Neural cell (in vitro differentiated cells): Measurements from ENCODE around the gene SLC9A6. TPM values are rescaled to one million over a fixed set of nuclear protein-coding genes. Genes with fewer than 3 reads are reported as not detected.

Experiments
- H2AFZ ChIP-seq: fragments of 200-600, 300-800 bp; sonication (generic), shearing (Covaris generic); 2 replicates; pipeline ENCODE4 v1.6.0; 2014; ENCODE audit warnings: low read depth, mild to moderate bottlenecking, antibody characterized with exemption, low read length, moderate library complexity
- H3F3A ChIP-seq: fragments of 200-600 bp; shearing (Covaris generic); 2 replicates; pipeline ENCODE4 v1.6.1; 2016; ENCODE audit warnings: mild to moderate bottlenecking, moderate library complexity, mixed read lengths, antibody characterized with exemption, low read length; ENCODE audit not compliant: insufficient read depth, poor library complexity, severe bottlenecking
- H3K27ac ChIP-seq: fragments of 200-600, 300-800 bp; sonication (generic), shearing (Covaris generic); 2 replicates; pipeline ENCODE4 v1.5.1; 2014; ENCODE audit warnings: mild to moderate bottlenecking, low read length, moderate library complexity
- H3K27me3 ChIP-seq: fragments of 300-800, 200-600 bp; sonication (generic), shearing (Covaris generic); 2 replicates; pipeline ENCODE4 v1.6.0; 2014; ENCODE audit warnings: mild to moderate bottlenecking, low read depth, low read length, moderate library complexity; ENCODE audit not compliant: insufficient read depth
- H3K36me3 ChIP-seq: fragments of 300-800, 200-600 bp; sonication (generic), shearing (Covaris generic); 2 replicates; pipeline ENCODE4 v1.5.1; 2014; ENCODE audit warnings: mild to moderate bottlenecking, antibody characterized with exemption, low read length, moderate library complexity; ENCODE audit not compliant: insufficient read depth
- H3K4me2 ChIP-seq: fragments of 300-800, 200-600 bp; sonication (generic), shearing (Covaris generic); 2 replicates; pipeline ENCODE4 v1.6.0; 2014; ENCODE audit warnings: mild to moderate bottlenecking, low read length
- H3K4me3 ChIP-seq: fragments of 300-800, 200-600 bp; sonication (generic), shearing (Covaris generic); 2 replicates; pipeline ENCODE4 v1.5.1; 2014; ENCODE audit warnings: mild to moderate bottlenecking, low read length, moderate library complexity
- H3K79me2 ChIP-seq: fragments of 200-600 bp; shearing (Covaris generic); replicated peaks from 2 replicates; pipeline ENCODE4 v1.6.0; 2014; ENCODE audit warnings: mild to moderate bottlenecking, low read length, moderate library complexity; ENCODE audit not compliant: insufficient read depth
- H3K9ac ChIP-seq: fragments of 300-800, 200-600 bp; sonication (generic), shearing (Covaris generic); 2 replicates; pipeline ENCODE4 v1.6.1; 2016; ENCODE audit warnings: mild to moderate bottlenecking, low read length, mixed read lengths
- H3K9me2 ChIP-seq: fragments of 200-600 bp; shearing (Covaris generic); 2 replicates; pipeline ENCODE4 v1.6.1; 2016; ENCODE audit warnings: mild to moderate bottlenecking, low read length, mixed read lengths; ENCODE audit not compliant: insufficient read depth
- H3K9me3 ChIP-seq: fragments of 200-600, 300-800 bp; sonication (generic), shearing (Covaris generic); 2 replicates; pipeline ENCODE4 v1.6.1; 2016; ENCODE audit warnings: mild to moderate bottlenecking, mixed run types, low read length, moderate library complexity, mixed read lengths
- H4K20me1 ChIP-seq: fragments of 200-600 bp; shearing (Covaris generic); 2 replicates; pipeline ENCODE4 v1.6.1; 2016; ENCODE audit warnings: mild to moderate bottlenecking, mixed run types; ENCODE audit not compliant: insufficient read depth
- EP300 ChIP-seq: fragments of 450-650 bp; conservative IDR thresholded peaks from 2 replicates; pipeline ENCODE4 v1.6.1; 2014; ENCODE audit warnings: antibody characterized with exemption, mild to moderate bottlenecking, moderate library complexity; ENCODE audit not compliant: poor library complexity, severe bottlenecking
- EZH2 ChIP-seq: fragments of 200-600, 300-800 bp; shearing (Covaris generic), sonication (generic); IDR thresholded peaks from 2 replicates; pipeline ENCODE4 v1.6.1; 2014; ENCODE audit warnings: antibody characterized with exemption, low read length, borderline replicate concordance, mild to moderate bottlenecking; ENCODE audit not compliant: insufficient read depth, poor library complexity, severe bottlenecking
- MXI1 ChIP-seq: fragments of 450-650 bp; conservative IDR thresholded peaks from 2 replicates; pipeline ENCODE4 v1.6.1; 2014; ENCODE audit warnings: antibody characterized with exemption, mild to moderate bottlenecking; ENCODE audit not compliant: poor library complexity, severe bottlenecking
- POLR2AphosphoS5 ChIP-seq: IDR thresholded peaks from 2 replicates; pipeline ENCODE4 v1.6.1; 2012
- RAD21 ChIP-seq: fragments of 450-650 bp; conservative IDR thresholded peaks from 2 replicates; pipeline ENCODE4 v1.6.1; 2014; ENCODE audit warnings: antibody characterized with exemption, mild to moderate bottlenecking, moderate library complexity
- SMC3 ChIP-seq: fragments of 450-650 bp; conservative IDR thresholded peaks from 2 replicates; pipeline ENCODE4 v1.6.1; 2014; ENCODE audit warnings: antibody characterized with exemption, mild to moderate bottlenecking, moderate library complexity; ENCODE audit not compliant: poor library complexity
- TAF1 ChIP-seq: IDR thresholded peaks from 2 replicates; pipeline ENCODE4 v1.6.1; 2012; ENCODE audit warnings: low read depth
- polyA plus RNA-seq: library from polyadenylated mRNA; depleted of rRNA; stranded (reverse); fragments of >200 nt; gene quantifications from 2 replicates; pipeline ENCODE4 v1.2.3, GENCODE V29; 2014
- TF ChIP-seq, protein P1 (sequence below): fragments of 450-650 bp; IDR thresholded peaks from 2 replicates; pipeline ENCODE4 v1.5.1; 2014; ENCODE audit warnings: antibody characterized with exemption, mild to moderate bottlenecking, moderate library complexity; ENCODE audit not compliant: poor library complexity, severe bottlenecking
- TF ChIP-seq, protein P2 (sequence below): IDR thresholded peaks from 2 replicates; pipeline ENCODE4 v1.6.1; 2012; ENCODE audit warnings: borderline replicate concordance

The SLC9A6 gene
- polyA plus RNA-seq, 1 donor from 2014 or later = 103 TPM

DNA sequence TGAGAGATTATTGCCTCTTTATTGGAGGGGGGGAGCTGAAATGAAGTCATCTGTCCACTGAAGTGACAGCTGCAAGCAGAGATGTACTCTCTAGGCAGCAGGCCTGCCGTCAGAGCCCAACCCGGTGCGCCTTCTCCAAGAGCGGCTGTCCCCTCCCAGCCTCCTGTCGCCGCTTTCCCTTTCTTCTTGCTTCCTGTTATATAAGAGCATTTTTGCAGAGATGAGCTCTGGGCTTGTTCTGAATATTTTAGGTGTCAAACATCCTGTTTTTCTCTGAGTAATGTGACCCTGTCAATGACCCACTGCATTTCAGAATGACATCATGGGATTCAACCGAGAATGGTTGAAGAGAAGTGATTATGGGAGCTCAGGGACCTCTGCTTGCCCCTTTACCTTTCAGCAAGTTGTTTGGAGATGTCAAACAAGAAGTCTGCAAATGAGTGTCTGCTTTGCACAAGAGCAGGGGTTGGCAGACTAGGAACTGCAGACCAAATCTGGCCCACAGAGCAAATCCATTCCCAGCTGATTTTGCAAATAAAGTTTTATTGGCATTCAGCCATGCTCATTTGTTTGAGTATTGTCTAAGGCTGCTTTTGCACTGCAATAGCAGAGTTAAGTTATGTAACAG lies 79.9 kb downstream of the SLC9A6 start:
- H3K79me2 ChIP-seq = no peaks in the 10 kb centered on the region
- H2AFZ ChIP-seq = no peak overlapping the region
- H3K27ac ChIP-seq = no peak overlapping the region
- H3K9ac ChIP-seq = no peak overlapping the region
- no peaks in the 10 kb centered on the region for H3K9me3 ChIP-seq
- TF ChIP-seq, protein P1, sequence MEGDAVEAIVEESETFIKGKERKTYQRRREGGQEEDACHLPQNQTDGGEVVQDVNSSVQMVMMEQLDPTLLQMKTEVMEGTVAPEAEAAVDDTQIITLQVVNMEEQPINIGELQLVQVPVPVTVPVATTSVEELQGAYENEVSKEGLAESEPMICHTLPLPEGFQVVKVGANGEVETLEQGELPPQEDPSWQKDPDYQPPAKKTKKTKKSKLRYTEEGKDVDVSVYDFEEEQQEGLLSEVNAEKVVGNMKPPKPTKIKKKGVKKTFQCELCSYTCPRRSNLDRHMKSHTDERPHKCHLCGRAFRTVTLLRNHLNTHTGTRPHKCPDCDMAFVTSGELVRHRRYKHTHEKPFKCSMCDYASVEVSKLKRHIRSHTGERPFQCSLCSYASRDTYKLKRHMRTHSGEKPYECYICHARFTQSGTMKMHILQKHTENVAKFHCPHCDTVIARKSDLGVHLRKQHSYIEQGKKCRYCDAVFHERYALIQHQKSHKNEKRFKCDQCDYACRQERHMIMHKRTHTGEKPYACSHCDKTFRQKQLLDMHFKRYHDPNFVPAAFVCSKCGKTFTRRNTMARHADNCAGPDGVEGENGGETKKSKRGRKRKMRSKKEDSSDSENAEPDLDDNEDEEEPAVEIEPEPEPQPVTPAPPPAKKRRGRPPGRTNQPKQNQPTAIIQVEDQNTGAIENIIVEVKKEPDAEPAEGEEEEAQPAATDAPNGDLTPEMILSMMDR = no peak
- no peak for TF ChIP-seq SMC3
- TF ChIP-seq MXI1 = no peak
- TF ChIP-seq EP300 = no peak
- TF ChIP-seq, protein P2, sequence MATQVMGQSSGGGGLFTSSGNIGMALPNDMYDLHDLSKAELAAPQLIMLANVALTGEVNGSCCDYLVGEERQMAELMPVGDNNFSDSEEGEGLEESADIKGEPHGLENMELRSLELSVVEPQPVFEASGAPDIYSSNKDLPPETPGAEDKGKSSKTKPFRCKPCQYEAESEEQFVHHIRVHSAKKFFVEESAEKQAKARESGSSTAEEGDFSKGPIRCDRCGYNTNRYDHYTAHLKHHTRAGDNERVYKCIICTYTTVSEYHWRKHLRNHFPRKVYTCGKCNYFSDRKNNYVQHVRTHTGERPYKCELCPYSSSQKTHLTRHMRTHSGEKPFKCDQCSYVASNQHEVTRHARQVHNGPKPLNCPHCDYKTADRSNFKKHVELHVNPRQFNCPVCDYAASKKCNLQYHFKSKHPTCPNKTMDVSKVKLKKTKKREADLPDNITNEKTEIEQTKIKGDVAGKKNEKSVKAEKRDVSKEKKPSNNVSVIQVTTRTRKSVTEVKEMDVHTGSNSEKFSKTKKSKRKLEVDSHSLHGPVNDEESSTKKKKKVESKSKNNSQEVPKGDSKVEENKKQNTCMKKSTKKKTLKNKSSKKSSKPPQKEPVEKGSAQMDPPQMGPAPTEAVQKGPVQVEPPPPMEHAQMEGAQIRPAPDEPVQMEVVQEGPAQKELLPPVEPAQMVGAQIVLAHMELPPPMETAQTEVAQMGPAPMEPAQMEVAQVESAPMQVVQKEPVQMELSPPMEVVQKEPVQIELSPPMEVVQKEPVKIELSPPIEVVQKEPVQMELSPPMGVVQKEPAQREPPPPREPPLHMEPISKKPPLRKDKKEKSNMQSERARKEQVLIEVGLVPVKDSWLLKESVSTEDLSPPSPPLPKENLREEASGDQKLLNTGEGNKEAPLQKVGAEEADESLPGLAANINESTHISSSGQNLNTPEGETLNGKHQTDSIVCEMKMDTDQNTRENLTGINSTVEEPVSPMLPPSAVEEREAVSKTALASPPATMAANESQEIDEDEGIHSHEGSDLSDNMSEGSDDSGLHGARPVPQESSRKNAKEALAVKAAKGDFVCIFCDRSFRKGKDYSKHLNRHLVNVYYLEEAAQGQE = no peak
- no peak for TF ChIP-seq POLR2AphosphoS5
- no peak for TF ChIP-seq RAD21
- no peak for TF ChIP-seq TAF1
- H3F3A ChIP-seq = no peaks in the 10 kb centered on the region
- no peaks in the 10 kb centered on the region for H4K20me1 ChIP-seq
- H3K4me2 ChIP-seq = no peak overlapping the region
- H3K36me3 ChIP-seq = no peaks in the 10 kb centered on the region
- H3K27me3 ChIP-seq = no peaks in the 10 kb centered on the region
- no peak overlapping the region for H3K4me3 ChIP-seq
- no peaks in the 10 kb centered on the region for H3K9me2 ChIP-seq

DNA sequence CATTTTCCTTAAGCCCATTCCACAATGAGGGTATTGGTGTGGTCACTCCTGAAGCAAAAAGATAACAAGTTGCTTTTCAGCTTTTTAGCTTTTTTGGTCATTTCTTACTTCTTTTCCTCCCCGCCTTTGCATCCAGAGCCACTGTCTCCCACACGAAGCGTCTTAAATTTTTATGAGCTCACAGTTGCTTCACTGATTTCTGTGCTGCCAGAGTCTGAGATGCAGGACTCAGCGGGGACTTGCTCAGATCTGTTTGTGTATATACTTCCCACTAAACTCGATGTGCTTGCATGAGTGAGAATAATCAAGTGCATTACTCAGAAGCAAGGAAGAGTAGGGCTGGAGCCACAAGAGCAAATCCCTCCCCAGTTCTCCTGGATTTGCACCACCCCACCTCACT lies 81.9 kb downstream of the SLC9A6 start:
- no peak overlapping the region for H3K9ac ChIP-seq
- H3K9me3 ChIP-seq = no peaks in the 10 kb centered on the region
- TF ChIP-seq POLR2AphosphoS5 = no peak
- no peak for TF ChIP-seq EZH2
- TF ChIP-seq, protein P1 = no peak
- TF ChIP-seq MXI1 = no peak
- TF ChIP-seq RAD21 = no peak
- TF ChIP-seq SMC3 = no peak
- TF ChIP-seq, protein P2 = no peak
- no peak for TF ChIP-seq TAF1
- no peak for TF ChIP-seq EP300
- no peak overlapping the region for H3K4me2 ChIP-seq
- no peak overlapping the region for H3K4me3 ChIP-seq
- no peaks in the 10 kb centered on the region for H3K27me3 ChIP-seq
- H3K27ac ChIP-seq = no peak overlapping the region
- H3K36me3 ChIP-seq = no peaks in the 10 kb centered on the region
- H3F3A ChIP-seq = no peaks in the 10 kb centered on the region
- H4K20me1 ChIP-seq = no peaks in the 10 kb centered on the region
- H3K79me2 ChIP-seq = no peaks in the 10 kb centered on the region
- H2AFZ ChIP-seq = no peak overlapping the region
- no peaks in the 10 kb centered on the region for H3K9me2 ChIP-seq
